Hepatocyte (in vitro differentiated cells): ENCODE measurements around the gene IFNL1.

ENCODE experiments used
- CTCF ChIP-seq: fragments of 200-600 bp; sonication (generic); IDR thresholded peaks from 2 replicates; pipeline ENCODE4 v1.5.1; 2016; ENCODE audit warnings: antibody characterized with exemption, mild to moderate bottlenecking; ENCODE audit not compliant: poor library complexity
- EZH2 ChIP-seq: fragments of 200-600 bp; sonication (generic); IDR thresholded peaks from 2 replicates; pipeline ENCODE4 v1.6.1; 2016; ENCODE audit warnings: antibody characterized with exemption, mild to moderate bottlenecking, borderline replicate concordance
- EZH2phosphoT487 ChIP-seq: fragments of 200-600 bp; sonication (generic); IDR thresholded peaks from one replicate; pipeline ENCODE4 v1.6.1; 2018; ENCODE audit warnings: antibody characterized with exemption, mild to moderate bottlenecking, low read depth, moderate library complexity; ENCODE audit not compliant: unreplicated experiment, severe bottlenecking

DNA sequence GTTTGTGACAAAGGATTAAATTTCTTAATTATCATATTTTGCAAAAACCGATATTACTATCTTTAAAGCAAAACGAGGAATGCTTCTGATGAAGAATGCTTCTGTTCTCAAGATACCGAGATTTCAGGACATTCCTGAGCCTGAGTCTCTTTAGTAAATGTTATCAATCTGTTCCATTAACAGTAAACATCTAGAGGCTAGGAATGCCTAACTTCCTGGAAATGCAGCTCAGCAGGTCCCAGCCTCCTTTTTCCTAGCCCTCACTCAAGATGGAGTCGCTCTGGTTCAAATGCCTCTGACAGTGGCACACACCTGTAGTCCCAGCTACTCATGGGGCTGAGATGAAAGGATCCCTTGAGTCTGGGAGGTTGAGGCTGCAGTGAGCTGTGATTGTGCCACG is 45.1 kb upstream of the IFNL1 start:
- TF ChIP-seq CTCF, result no peak
- TF ChIP-seq EZH2phosphoT487, result no peak
- no peak for TF ChIP-seq EZH2
